ENCODE measurements around the gene PYGL. TPM values are rescaled to one million over a fixed set of nuclear protein-coding genes. Genes with fewer than 3 reads are reported as not detected.
A peak's percentile ranks its signal among the peaks of the same experiment; 100 is the strongest.

The PYGL gene
- total RNA-seq, 1 donor from 2014 or later: 71.1 TPM

- DNase-seq (ENCODE audit: low read depth) (no peak), FAIRE-seq (no peak)
- no peaks in the 10 kb centered on the region for H3K36me3 ChIP-seq (ENCODE audit: control insufficient read depth, insufficient read depth, low read length)
- TF ChIP-seq CTCF (IDR thresholded peaks at IDR 0.05; ENCODE audit: insufficient read depth, low read length, severe bottlenecking): no peak
- H3K27me3 ChIP-seq (ENCODE audit: control insufficient read depth, insufficient read depth, low read length): no peaks in the 10 kb centered on the region
- no peak overlapping the region for H3K4me3 ChIP-seq (ENCODE audit: low read depth, low read length)
Observed at GRCh38 chr14:50865391-50866076, 78.7 kb downstream of the PYGL start.

- DNase-seq (ENCODE audit: low read depth) (no peak), FAIRE-seq (no peak)
- no peaks in the 10 kb centered on the region for H3K27me3 ChIP-seq (ENCODE audit: control insufficient read depth, insufficient read depth, low read length)
- H3K36me3 ChIP-seq (ENCODE audit: control insufficient read depth, insufficient read depth, low read length): no peaks in the 10 kb centered on the region
- no peak overlapping the region for H3K4me3 ChIP-seq (ENCODE audit: low read depth, low read length)
- no peak for TF ChIP-seq CTCF (IDR thresholded peaks at IDR 0.05; ENCODE audit: insufficient read depth, low read length, severe bottlenecking)
Observed at GRCh38 chr14:50864946-50865345, 79.3 kb downstream of the PYGL start.

- DNase-seq (ENCODE audit: low read depth) (no peak), FAIRE-seq (no peak)
- no peak for TF ChIP-seq CTCF (IDR thresholded peaks at IDR 0.05; ENCODE audit: insufficient read depth, low read length, severe bottlenecking)
- no peaks in the 10 kb centered on the region for H3K36me3 ChIP-seq (ENCODE audit: control insufficient read depth, insufficient read depth, low read length)
- no peaks in the 10 kb centered on the region for H3K27me3 ChIP-seq (ENCODE audit: control insufficient read depth, insufficient read depth, low read length)
- no peak overlapping the region for H3K4me3 ChIP-seq (ENCODE audit: low read depth, low read length)
Observed at GRCh38 chr14:50864237-50864636, 80.0 kb downstream of the PYGL start.

GRCh38 chr14:50862036-50862570 is 82.2 kb downstream of the PYGL start:
- Histone ChIP-seq H3K4me3 (ENCODE audit: low read depth, low read length) (no peak overlapping the region), H3K27me3 (ENCODE audit: control insufficient read depth, insufficient read depth, low read length) (no peaks in the 10 kb centered on the region), H3K36me3 (ENCODE audit: control insufficient read depth, insufficient read depth, low read length) (no peaks in the 10 kb centered on the region)
- DNase-seq (ENCODE audit: low read depth) (no peak), FAIRE-seq (no peak)
- TF ChIP-seq CTCF (IDR thresholded peaks at IDR 0.05; ENCODE audit: insufficient read depth, low read length, severe bottlenecking): no peak

GRCh38 chr14:50860478-50861086 is 83.7 kb downstream of the PYGL start:
- H3K36me3 ChIP-seq (ENCODE audit: control insufficient read depth, insufficient read depth, low read length): no peaks in the 10 kb centered on the region
- no peak for FAIRE-seq
- peak; percentile 78 for DNase-seq (ENCODE audit: low read depth)
- peak; percentile 66 for TF ChIP-seq CTCF (IDR thresholded peaks at IDR 0.05; ENCODE audit: insufficient read depth, low read length, severe bottlenecking)
- peak overlapping the region; percentile 43 for H3K4me3 ChIP-seq (ENCODE audit: low read depth, low read length)
- no peaks in the 10 kb centered on the region for H3K27me3 ChIP-seq (ENCODE audit: control insufficient read depth, insufficient read depth, low read length)

Measured in bronchial epithelial cell (primary cell).